ENCODE data around the gene CHIC2.
A peak's percentile ranks its signal among the peaks of the same experiment; 100 is the strongest.

CHIC2 gene

GRCh38 chr4:53997898-53998297 is 66.5 kb downstream of the CHIC2 start:
- TF ChIP-seq PAX5 (IDR thresholded peaks at IDR 0.05; ENCODE audit: insufficient read depth, low read length, severe bottlenecking), result no peak
- no peak for TF ChIP-seq POLR2AphosphoS5 (IDR thresholded peaks at IDR 0.05; ENCODE audit: low read depth, low read length)
- no peak for TF ChIP-seq TAF1 (IDR thresholded peaks at IDR 0.05; ENCODE audit: low read depth, low read length)
- no peak for TF ChIP-seq POU2F2 (IDR thresholded peaks at IDR 0.05; ENCODE audit: low read depth, low read length)
- no peak for TF ChIP-seq SPI1 (IDR thresholded peaks at IDR 0.05; ENCODE audit: low read depth, low read length)
- no peak for DNase-seq (ENCODE audit: insufficient read length, low spot score)
- FAIRE-seq, result no peak

- TF ChIP-seq TAF1 (IDR thresholded peaks at IDR 0.05; ENCODE audit: low read depth, low read length) (no peak), SPI1 (IDR thresholded peaks at IDR 0.05; ENCODE audit: low read depth, low read length) (no peak), PAX5 (IDR thresholded peaks at IDR 0.05; ENCODE audit: insufficient read depth, low read length, severe bottlenecking) (no peak), POLR2AphosphoS5 (IDR thresholded peaks at IDR 0.05; ENCODE audit: low read depth, low read length) (no peak), POU2F2 (IDR thresholded peaks at IDR 0.05; ENCODE audit: low read depth, low read length) (no peak), POLR2A (IDR thresholded peaks at IDR 0.05; ENCODE audit: low read depth, low read length) (no peak)
Observed at GRCh38 chr4:53994382-53995102, 69.9 kb downstream of the CHIC2 start.

GRCh38 chr4:53992785-53993184 is 71.6 kb downstream of the CHIC2 start:
- DNase-seq (ENCODE audit: insufficient read length, low spot score) (no peak), FAIRE-seq (no peak)
- TF ChIP-seq POU2F2 (IDR thresholded peaks at IDR 0.05; ENCODE audit: low read depth, low read length) (no peak), PAX5 (IDR thresholded peaks at IDR 0.05; ENCODE audit: insufficient read depth, low read length, severe bottlenecking) (no peak), POLR2AphosphoS5 (IDR thresholded peaks at IDR 0.05; ENCODE audit: low read depth, low read length) (no peak), TAF1 (IDR thresholded peaks at IDR 0.05; ENCODE audit: low read depth, low read length) (no peak), POLR2A (IDR thresholded peaks at IDR 0.05; ENCODE audit: low read depth, low read length) (no peak), SPI1 (IDR thresholded peaks at IDR 0.05; ENCODE audit: low read depth, low read length) (no peak)

More at GRCh38 chr4:53994382-53995102, 69.9 kb downstream of the CHIC2 start:
- no peak for FAIRE-seq
- DNase-seq (ENCODE audit: insufficient read length, low spot score), result no peak

GRCh38 chr4:53991821-53992220 is 72.6 kb downstream of the CHIC2 start:
- DNase-seq (ENCODE audit: insufficient read length, low spot score), result no peak
- FAIRE-seq, result peak; percentile 40
- TF ChIP-seq POLR2AphosphoS5 (IDR thresholded peaks at IDR 0.05; ENCODE audit: low read depth, low read length) (no peak), POU2F2 (IDR thresholded peaks at IDR 0.05; ENCODE audit: low read depth, low read length) (no peak), POLR2A (IDR thresholded peaks at IDR 0.05; ENCODE audit: low read depth, low read length) (no peak), PAX5 (IDR thresholded peaks at IDR 0.05; ENCODE audit: insufficient read depth, low read length, severe bottlenecking) (no peak), SPI1 (IDR thresholded peaks at IDR 0.05; ENCODE audit: low read depth, low read length) (no peak), TAF1 (IDR thresholded peaks at IDR 0.05; ENCODE audit: low read depth, low read length) (no peak)

GRCh38 chr4:53990641-53991040 is 73.8 kb downstream of the CHIC2 start:
- TF ChIP-seq TAF1 (IDR thresholded peaks at IDR 0.05; ENCODE audit: low read depth, low read length) (no peak), PAX5 (IDR thresholded peaks at IDR 0.05; ENCODE audit: insufficient read depth, low read length, severe bottlenecking) (no peak), POU2F2 (IDR thresholded peaks at IDR 0.05; ENCODE audit: low read depth, low read length) (no peak), POLR2A (IDR thresholded peaks at IDR 0.05; ENCODE audit: low read depth, low read length) (no peak), SPI1 (IDR thresholded peaks at IDR 0.05; ENCODE audit: low read depth, low read length) (no peak), POLR2AphosphoS5 (IDR thresholded peaks at IDR 0.05; ENCODE audit: low read depth, low read length) (no peak)
- DNase-seq (ENCODE audit: insufficient read length, low spot score) (no peak), FAIRE-seq (peak; percentile 28)

GRCh38 chr4:53987761-53988171 is 76.6 kb downstream of the CHIC2 start:
- FAIRE-seq (no peak), DNase-seq (ENCODE audit: insufficient read length, low spot score) (no peak)
- TF ChIP-seq POLR2AphosphoS5 (IDR thresholded peaks at IDR 0.05; ENCODE audit: low read depth, low read length) (no peak), PAX5 (IDR thresholded peaks at IDR 0.05; ENCODE audit: insufficient read depth, low read length, severe bottlenecking) (no peak), TAF1 (IDR thresholded peaks at IDR 0.05; ENCODE audit: low read depth, low read length) (no peak), SPI1 (IDR thresholded peaks at IDR 0.05; ENCODE audit: low read depth, low read length) (no peak), POU2F2 (IDR thresholded peaks at IDR 0.05; ENCODE audit: low read depth, low read length) (no peak), POLR2A (IDR thresholded peaks at IDR 0.05; ENCODE audit: low read depth, low read length) (no peak)

- DNase-seq (ENCODE audit: insufficient read length, low spot score) (no peak), FAIRE-seq (no peak)
- no peak for TF ChIP-seq PAX5 (IDR thresholded peaks at IDR 0.05; ENCODE audit: insufficient read depth, low read length, severe bottlenecking)
- TF ChIP-seq TAF1 (IDR thresholded peaks at IDR 0.05; ENCODE audit: low read depth, low read length), result no peak
- no peak for TF ChIP-seq SPI1 (IDR thresholded peaks at IDR 0.05; ENCODE audit: low read depth, low read length)
- TF ChIP-seq POLR2A (IDR thresholded peaks at IDR 0.05; ENCODE audit: low read depth, low read length), result no peak
- no peak for TF ChIP-seq POLR2AphosphoS5 (IDR thresholded peaks at IDR 0.05; ENCODE audit: low read depth, low read length)
- no peak for TF ChIP-seq POU2F2 (IDR thresholded peaks at IDR 0.05; ENCODE audit: low read depth, low read length)
Observed at GRCh38 chr4:53986062-53986461, 78.3 kb downstream of the CHIC2 start.

GRCh38 chr4:53981567-53981966 is 82.8 kb downstream of the CHIC2 start:
- TF ChIP-seq POU2F2 (IDR thresholded peaks at IDR 0.05; ENCODE audit: low read depth, low read length) (no peak), POLR2AphosphoS5 (IDR thresholded peaks at IDR 0.05; ENCODE audit: low read depth, low read length) (no peak), SPI1 (IDR thresholded peaks at IDR 0.05; ENCODE audit: low read depth, low read length) (no peak), POLR2A (IDR thresholded peaks at IDR 0.05; ENCODE audit: low read depth, low read length) (no peak), PAX5 (IDR thresholded peaks at IDR 0.05; ENCODE audit: insufficient read depth, low read length, severe bottlenecking) (no peak), TAF1 (IDR thresholded peaks at IDR 0.05; ENCODE audit: low read depth, low read length) (no peak)
- FAIRE-seq, result no peak
- DNase-seq (ENCODE audit: insufficient read length, low spot score), result no peak

GRCh38 chr4:53981066-53981465 is 83.3 kb downstream of the CHIC2 start:
- no peak for FAIRE-seq
- no peak for DNase-seq (ENCODE audit: insufficient read length, low spot score)

More at GRCh38 chr4:53981066-53981465, 83.3 kb downstream of the CHIC2 start:
- no peak for TF ChIP-seq POLR2A (IDR thresholded peaks at IDR 0.05; ENCODE audit: low read depth, low read length)
- TF ChIP-seq POLR2AphosphoS5 (IDR thresholded peaks at IDR 0.05; ENCODE audit: low read depth, low read length), result no peak
- no peak for TF ChIP-seq SPI1 (IDR thresholded peaks at IDR 0.05; ENCODE audit: low read depth, low read length)
- no peak for TF ChIP-seq PAX5 (IDR thresholded peaks at IDR 0.05; ENCODE audit: insufficient read depth, low read length, severe bottlenecking)
- no peak for TF ChIP-seq POU2F2 (IDR thresholded peaks at IDR 0.05; ENCODE audit: low read depth, low read length)
- no peak for TF ChIP-seq TAF1 (IDR thresholded peaks at IDR 0.05; ENCODE audit: low read depth, low read length)
